Lower leg skin (tissue), 4 donors: ENCODE data around the gene LHFPL5. TPM values are rescaled to one million over a fixed set of nuclear protein-coding genes. Genes with fewer than 3 reads are reported as not detected.

Experiments used
- DNase-seq, 2 donors: peaks; one replicate each; pipeline ENCODE4 v3.0.0-alpha.2; 2019; ENCODE audit warnings: low spot score in 2 of 2
- H3K4me3 ChIP-seq: fragments of 200-600 bp; sonication (generic); 2 replicates; pipeline ENCODE4 v1.5.1; 2017; ENCODE audit warnings: mild to moderate bottlenecking, low read depth; ENCODE audit not compliant: poor library complexity, severe bottlenecking
- CTCF ChIP-seq, 3 donors: fragments of 450-650 bp; IDR thresholded peaks; one replicate each; pipeline ENCODE4 v1.5.1; 2016; ENCODE audit warnings: antibody characterized with exemption in 3 of 3, mild to moderate bottlenecking in 3 of 3, moderate library complexity in 2 of 3
- POLR2A ChIP-seq, 2 donors: fragments of 450-650 bp; IDR thresholded peaks; one replicate each; pipeline ENCODE4 v1.6.1; 2016 to 2017; ENCODE audit warnings: antibody characterized with exemption in 2 of 2, mild to moderate bottlenecking in 1 of 2, moderate library complexity in 1 of 2
- WGBS, 2 donors: methylation state at CpG; one replicate each; pipeline ENCODE4 v1.1.5; 2018; 5-methylcytosine and 5-hydroxymethylcytosine counted together
- intact Hi-C: fragments of 100-400 bp; cut with DNase I; formaldehyde crosslinking; loops from one replicate; pipeline ENCODE4 v1.15.0; 2023; ENCODE audit warnings: low total_unique reads
- total RNA-seq, 4 donors: library from RNA; depleted of rRNA; stranded (reverse); fragments of >200 nt; gene quantifications; one replicate each; pipeline ENCODE4 v1.1.0, GENCODE V29; 2016

The LHFPL5 gene
- total RNA-seq, 4 donors from 2014 or later: not detected

DNA sequence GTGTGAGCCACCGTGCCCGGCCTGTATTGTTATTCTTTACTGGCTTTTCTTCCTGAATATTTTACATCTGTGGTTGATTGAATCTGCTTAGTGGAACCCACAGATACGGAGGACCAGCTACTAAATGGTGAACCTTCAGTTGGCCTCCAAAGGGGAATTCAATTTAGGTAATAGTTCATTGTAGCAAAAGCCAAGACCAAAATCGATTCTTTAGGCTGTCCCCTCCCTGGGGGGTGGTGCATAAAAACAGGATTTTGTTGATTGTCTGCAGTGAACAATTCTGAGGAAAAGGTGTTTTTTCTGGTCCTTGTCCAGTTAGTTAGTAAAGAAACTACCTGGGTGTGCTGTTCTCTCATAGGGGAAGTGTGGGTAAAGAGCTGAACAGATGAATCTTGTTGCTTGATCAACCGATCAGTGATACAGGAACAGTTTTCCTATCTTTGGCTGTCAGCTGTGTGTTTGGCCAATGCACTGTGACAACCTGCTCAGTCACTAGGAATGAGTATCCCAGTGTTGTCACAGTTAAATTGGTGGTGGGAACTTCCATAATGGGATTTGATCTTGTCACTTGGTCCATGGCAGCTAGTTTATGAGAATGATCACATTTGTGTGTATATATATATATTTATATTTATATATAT is 19.5 kb downstream of the LHFPL5 start:
- no peak for TF ChIP-seq CTCF (IDR thresholded peaks at IDR 0.05)
- no peak for TF ChIP-seq POLR2A (IDR thresholded peaks at IDR 0.05)
- WGBS, 2 donors: 80 to 83% methylated on average over 5 of the region's 5 CpGs
- no peak for DNase-seq
- intact Hi-C loops: no loop called here
- no peak overlapping the region for H3K4me3 ChIP-seq

DNA sequence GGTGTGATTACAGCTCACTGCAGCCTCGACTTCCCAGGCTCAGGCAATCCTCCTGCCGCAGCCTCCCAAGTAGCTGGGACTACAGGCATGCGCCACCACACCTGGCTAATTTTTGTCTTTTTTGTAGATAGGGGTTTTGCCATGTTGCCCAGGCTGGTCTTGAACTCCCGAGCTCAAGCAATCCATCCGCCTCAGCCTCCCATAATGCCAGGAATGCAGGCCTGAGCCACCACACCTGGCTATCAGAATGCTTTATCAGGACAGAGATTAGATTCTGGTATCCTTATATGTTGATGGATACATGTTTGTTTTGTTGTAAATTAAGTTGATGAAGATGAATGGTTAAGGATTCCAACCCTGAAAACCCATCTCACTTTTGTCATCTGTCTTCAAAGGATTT is 24.2 kb downstream of the LHFPL5 start:
- no peak for DNase-seq
- H3K4me3 ChIP-seq: no peak overlapping the region
- 89 to 91% methylated on average over 5 of the region's 5 CpGs for WGBS, 2 donors
- intact Hi-C loops: no loop called here
- no peak for TF ChIP-seq CTCF (IDR thresholded peaks at IDR 0.05)
- no peak for TF ChIP-seq POLR2A (IDR thresholded peaks at IDR 0.05)

- intact Hi-C loops: no loop called here
- H3K4me3 ChIP-seq: no peak overlapping the region
- TF ChIP-seq POLR2A (IDR thresholded peaks at IDR 0.05) (no peak), CTCF (IDR thresholded peaks at IDR 0.05) (no peak)
- DNase-seq: no peak
- 95 to 97% methylated on average over 5 of the region's 5 CpGs for WGBS, 2 donors
These were observed 26.3 kb downstream of the LHFPL5 start for GRCh38 chr6:35831257-35832007.

GRCh38 chr6:35833536-35833935 is 28.4 kb downstream of the LHFPL5 start:
- intact Hi-C loops: no loop called here
- WGBS, 2 donors: 85 to 91% methylated on average over 7 of the region's 7 CpGs
- no peak for DNase-seq
- H3K4me3 ChIP-seq: no peak overlapping the region
- TF ChIP-seq POLR2A (IDR thresholded peaks at IDR 0.05): no peak
- TF ChIP-seq CTCF (IDR thresholded peaks at IDR 0.05): no peak

DNA sequence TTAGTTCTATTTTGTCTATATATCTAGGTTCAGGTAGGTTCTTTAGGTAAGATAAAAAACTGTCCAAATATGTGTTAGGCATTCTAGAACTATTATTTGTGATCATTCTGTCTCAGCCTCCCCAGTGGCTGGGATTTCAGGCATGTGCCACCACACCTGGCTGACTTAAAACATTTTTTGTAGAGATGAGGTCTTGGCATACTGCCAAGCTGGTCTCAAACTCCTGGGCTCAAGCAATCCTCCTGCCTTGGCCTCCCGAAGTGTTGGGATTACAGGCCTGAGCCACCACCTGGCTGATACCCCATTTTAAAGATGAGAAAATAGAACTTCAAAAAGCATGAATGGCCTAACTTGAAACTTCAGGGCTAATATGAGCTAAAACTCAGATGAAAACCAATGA is 33.9 kb downstream of the LHFPL5 start:
- TF ChIP-seq CTCF (IDR thresholded peaks at IDR 0.05): no peak
- no peak for TF ChIP-seq POLR2A (IDR thresholded peaks at IDR 0.05)
- 97 to 100% methylated on average over 1 of the region's 1 CpG for WGBS, 2 donors
- H3K4me3 ChIP-seq: no peak overlapping the region
- intact Hi-C loops: no loop called here
- no peak for DNase-seq
